Measurements from ENCODE around the gene SLC17A1. TPM values are rescaled to one million over a fixed set of nuclear protein-coding genes. Genes with fewer than 3 reads are reported as not detected.

SLC17A1 gene
- total RNA-seq, 1 donor from 2014 or later: not detected

DNA sequence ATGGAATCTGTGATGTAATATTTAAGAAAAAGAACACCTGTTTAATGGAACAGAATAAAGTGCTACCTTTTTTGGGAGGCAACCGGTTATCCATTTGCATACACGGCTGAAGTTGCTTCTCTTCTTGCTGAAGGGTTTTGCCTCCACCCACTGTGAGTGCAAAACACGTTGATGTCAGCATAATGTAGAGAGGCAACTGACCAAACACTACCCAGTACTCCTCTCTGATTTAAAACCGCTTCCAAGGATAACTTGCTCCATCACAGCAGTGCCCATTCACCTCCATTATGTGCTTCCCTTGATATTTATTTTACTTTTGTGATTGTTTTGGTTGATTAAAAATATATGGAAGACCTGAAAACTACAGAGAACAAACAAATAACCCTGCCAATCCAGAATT is 1.4 kb downstream of the SLC17A1 start:
- no peak overlapping the region for H3K4me3 ChIP-seq (ENCODE audit: low read depth, low read length)
- H3K27me3 ChIP-seq (ENCODE audit: control insufficient read depth, insufficient read depth, low read length): no peaks in the 10 kb centered on the region
- H3K36me3 ChIP-seq (ENCODE audit: control insufficient read depth, insufficient read depth, low read length): no peaks in the 10 kb centered on the region
- TF ChIP-seq, protein P1, sequence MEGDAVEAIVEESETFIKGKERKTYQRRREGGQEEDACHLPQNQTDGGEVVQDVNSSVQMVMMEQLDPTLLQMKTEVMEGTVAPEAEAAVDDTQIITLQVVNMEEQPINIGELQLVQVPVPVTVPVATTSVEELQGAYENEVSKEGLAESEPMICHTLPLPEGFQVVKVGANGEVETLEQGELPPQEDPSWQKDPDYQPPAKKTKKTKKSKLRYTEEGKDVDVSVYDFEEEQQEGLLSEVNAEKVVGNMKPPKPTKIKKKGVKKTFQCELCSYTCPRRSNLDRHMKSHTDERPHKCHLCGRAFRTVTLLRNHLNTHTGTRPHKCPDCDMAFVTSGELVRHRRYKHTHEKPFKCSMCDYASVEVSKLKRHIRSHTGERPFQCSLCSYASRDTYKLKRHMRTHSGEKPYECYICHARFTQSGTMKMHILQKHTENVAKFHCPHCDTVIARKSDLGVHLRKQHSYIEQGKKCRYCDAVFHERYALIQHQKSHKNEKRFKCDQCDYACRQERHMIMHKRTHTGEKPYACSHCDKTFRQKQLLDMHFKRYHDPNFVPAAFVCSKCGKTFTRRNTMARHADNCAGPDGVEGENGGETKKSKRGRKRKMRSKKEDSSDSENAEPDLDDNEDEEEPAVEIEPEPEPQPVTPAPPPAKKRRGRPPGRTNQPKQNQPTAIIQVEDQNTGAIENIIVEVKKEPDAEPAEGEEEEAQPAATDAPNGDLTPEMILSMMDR (IDR thresholded peaks at IDR 0.05; ENCODE audit: insufficient read depth, low read length, severe bottlenecking): no peak
- FAIRE-seq (no peak), DNase-seq (ENCODE audit: low read depth) (no peak)

DNA sequence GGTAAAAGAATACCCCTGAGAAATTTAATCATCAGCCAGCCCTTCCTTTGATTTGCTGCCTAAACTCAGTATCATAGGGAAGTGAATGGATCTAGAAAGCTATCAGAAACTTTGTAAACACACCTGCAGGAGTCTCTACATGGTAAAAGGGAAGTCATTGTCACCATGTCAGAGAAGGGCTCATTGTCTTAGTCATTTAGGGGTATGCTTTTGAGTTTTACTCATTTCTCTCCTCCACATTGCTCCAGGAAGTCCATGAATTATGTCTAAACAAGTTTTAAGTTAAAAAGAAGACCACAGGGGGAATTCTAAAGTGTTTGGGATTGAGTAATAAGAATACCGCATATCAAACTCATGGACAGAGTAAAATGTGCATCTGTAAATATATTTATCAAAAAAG is 2.5 kb downstream of the SLC17A1 start:
- FAIRE-seq (no peak), DNase-seq (ENCODE audit: low read depth) (no peak)
- Histone ChIP-seq H3K4me3 (ENCODE audit: low read depth, low read length) (no peak overlapping the region), H3K36me3 (ENCODE audit: control insufficient read depth, insufficient read depth, low read length) (no peaks in the 10 kb centered on the region), H3K27me3 (ENCODE audit: control insufficient read depth, insufficient read depth, low read length) (no peaks in the 10 kb centered on the region)
- TF ChIP-seq, protein P1 (IDR thresholded peaks at IDR 0.05; ENCODE audit: insufficient read depth, low read length, severe bottlenecking): no peak

DNA sequence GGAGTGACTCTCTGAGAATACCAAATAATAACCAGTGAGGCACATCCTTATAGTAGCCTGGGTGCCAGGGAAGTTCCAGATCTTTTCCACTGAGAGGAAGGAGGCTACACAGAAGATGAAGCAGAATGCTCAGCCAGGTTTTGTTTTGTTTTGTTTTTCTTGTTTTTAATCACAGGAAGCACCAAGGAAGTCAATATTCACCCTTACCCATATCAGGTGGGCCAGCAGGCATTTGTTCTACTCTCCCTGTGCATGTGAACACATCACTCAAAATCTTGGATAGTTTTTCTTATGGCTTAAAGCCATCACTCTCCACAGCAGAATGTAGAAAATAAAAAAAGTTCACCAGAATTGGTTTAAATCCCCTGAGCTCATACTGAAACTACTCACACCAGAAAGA is 10.5 kb downstream of the SLC17A1 start:
- FAIRE-seq (no peak), DNase-seq (ENCODE audit: low read depth) (no peak)
- H3K36me3 ChIP-seq (ENCODE audit: control insufficient read depth, insufficient read depth, low read length): no peaks in the 10 kb centered on the region
- TF ChIP-seq, protein P1 (IDR thresholded peaks at IDR 0.05; ENCODE audit: insufficient read depth, low read length, severe bottlenecking): no peak
- H3K27me3 ChIP-seq (ENCODE audit: control insufficient read depth, insufficient read depth, low read length): no peaks in the 10 kb centered on the region
- no peak overlapping the region for H3K4me3 ChIP-seq (ENCODE audit: low read depth, low read length)

DNA sequence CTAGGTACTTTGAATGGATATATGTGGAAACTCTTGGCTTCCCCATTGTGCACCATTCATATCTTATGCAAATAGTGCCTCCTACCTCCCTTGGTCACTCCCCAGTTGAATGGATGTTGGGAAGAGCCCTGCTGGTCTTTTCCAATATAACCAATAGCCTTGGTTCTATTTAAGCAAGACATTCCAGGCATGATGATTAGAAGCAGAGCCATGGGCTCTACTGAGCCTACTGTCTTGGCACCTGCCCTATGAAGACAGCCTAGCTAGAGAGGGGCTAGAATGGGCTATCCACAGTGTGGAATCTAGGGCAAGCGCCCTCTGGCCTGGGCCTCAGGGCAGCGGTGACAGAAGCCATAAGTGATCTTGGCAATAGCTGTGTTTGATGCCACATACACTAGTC is 15.6 kb downstream of the SLC17A1 start:
- DNase-seq (ENCODE audit: low read depth) (no peak), FAIRE-seq (no peak)
- Histone ChIP-seq H3K36me3 (ENCODE audit: control insufficient read depth, insufficient read depth, low read length) (no peaks in the 10 kb centered on the region), H3K4me3 (ENCODE audit: low read depth, low read length) (no peak overlapping the region), H3K27me3 (ENCODE audit: control insufficient read depth, insufficient read depth, low read length) (peaks cover 1% of the 10 kb centered on the region)
- TF ChIP-seq, protein P1 (IDR thresholded peaks at IDR 0.05; ENCODE audit: insufficient read depth, low read length, severe bottlenecking): no peak

DNA sequence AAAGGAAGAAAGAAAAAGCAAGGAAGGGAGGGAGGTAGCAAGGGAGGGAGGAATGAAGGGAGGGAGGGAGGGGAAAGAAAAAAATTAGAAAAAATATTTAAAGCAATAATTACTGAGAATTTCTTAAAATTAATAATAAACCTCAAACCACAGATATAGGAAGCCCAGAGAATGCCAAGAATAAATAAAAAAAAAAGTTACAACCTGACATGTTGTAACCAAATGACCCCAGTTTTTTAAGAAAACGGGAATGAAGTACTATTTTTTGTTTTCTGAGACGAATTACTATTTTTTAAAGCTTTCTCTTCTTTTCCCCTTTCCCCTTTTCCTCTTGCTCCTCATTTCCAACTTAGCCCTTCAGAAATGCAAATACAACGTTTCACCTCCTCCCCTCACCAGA is 16.7 kb downstream of the SLC17A1 start:
- DNase-seq (ENCODE audit: low read depth) (no peak), FAIRE-seq (no peak)
- H3K36me3 ChIP-seq (ENCODE audit: control insufficient read depth, insufficient read depth, low read length): no peaks in the 10 kb centered on the region
- H3K27me3 ChIP-seq (ENCODE audit: control insufficient read depth, insufficient read depth, low read length): peaks cover 1% of the 10 kb centered on the region
- no peak overlapping the region for H3K4me3 ChIP-seq (ENCODE audit: low read depth, low read length)
- TF ChIP-seq, protein P1 (IDR thresholded peaks at IDR 0.05; ENCODE audit: insufficient read depth, low read length, severe bottlenecking): no peak

DNA sequence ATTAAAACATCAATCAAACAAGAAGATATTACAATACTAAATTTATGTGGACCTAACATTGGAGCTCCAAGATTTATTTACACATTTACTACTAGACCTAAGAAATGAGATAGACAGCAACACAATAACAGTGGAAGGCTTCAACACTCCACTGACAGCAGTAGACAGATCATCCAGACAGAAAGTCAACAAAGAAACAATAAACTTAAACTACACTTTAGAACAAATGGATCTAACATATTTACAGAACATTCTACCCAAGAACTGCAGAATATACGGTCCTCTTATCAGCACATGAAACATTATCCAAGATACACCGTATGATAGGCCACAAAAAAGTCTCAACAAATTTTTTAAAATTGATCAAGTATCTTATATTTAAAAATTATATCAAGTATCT is 27.0 kb downstream of the SLC17A1 start:
- Histone ChIP-seq H3K36me3 (ENCODE audit: control insufficient read depth, insufficient read depth, low read length) (no peaks in the 10 kb centered on the region), H3K4me3 (ENCODE audit: low read depth, low read length) (no peak overlapping the region), H3K27me3 (ENCODE audit: control insufficient read depth, insufficient read depth, low read length) (no peaks in the 10 kb centered on the region)
- no peak for DNase-seq (ENCODE audit: low read depth)
- TF ChIP-seq, protein P1 (IDR thresholded peaks at IDR 0.05; ENCODE audit: insufficient read depth, low read length, severe bottlenecking): no peak
- no peak for FAIRE-seq

Data from bronchial epithelial cell (primary cell).